HG03575 (cell line): ENCODE results near the gene PLXNB1.
A peak's percentile ranks its signal among the peaks of the same experiment; 100 is the strongest.
"Not testable (repeated sequence)": the region's sequence is repeated elsewhere in the genome, so short reads cannot be mapped to it uniquely, and the experiment has no call there.

Experiments
- ATAC-seq: cut with Tn5 transposase; IDR thresholded peaks from one replicate; pipeline ENCODE4 v1.9.1; 2021; ENCODE audit not compliant: unreplicated experiment, insufficient number of reproducible peaks, low FRiP score; ENCODE audit errors: extremely low read depth

Gene PLXNB1

DNA sequence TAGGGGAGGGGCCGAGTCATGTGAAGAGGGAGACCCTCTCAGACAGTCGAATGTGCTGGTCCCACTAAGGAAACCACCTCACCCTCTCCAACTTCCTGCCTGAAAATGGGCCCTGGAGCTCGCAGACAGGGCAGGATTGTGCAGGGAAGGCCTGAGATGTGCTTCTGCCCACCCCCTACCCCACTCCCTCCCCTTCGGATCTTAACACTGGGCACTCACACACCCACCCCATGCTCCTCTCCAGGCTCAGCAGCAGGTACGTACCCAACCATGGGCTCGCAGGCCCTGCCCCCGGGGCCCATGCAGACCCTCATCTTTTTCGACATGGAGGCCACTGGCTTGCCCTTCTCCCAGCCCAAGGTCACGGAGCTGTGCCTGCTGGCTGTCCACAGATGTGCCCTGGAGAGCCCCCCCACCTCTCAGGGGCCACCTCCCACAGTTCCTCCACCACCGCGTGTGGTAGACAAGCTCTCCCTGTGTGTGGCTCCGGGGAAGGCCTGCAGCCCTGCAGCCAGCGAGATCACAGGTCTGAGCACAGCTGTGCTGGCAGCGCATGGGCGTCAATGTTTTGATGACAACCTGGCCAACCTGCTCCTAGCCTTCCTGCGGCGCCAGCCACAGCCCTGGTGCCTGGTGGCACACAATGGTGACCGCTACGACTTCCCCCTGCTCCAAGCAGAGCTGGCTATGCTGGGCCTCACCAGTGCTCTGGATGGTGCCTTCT, 36.7 kb upstream of the PLXNB1 start:
- ATAC-seq, result no peak

DNA sequence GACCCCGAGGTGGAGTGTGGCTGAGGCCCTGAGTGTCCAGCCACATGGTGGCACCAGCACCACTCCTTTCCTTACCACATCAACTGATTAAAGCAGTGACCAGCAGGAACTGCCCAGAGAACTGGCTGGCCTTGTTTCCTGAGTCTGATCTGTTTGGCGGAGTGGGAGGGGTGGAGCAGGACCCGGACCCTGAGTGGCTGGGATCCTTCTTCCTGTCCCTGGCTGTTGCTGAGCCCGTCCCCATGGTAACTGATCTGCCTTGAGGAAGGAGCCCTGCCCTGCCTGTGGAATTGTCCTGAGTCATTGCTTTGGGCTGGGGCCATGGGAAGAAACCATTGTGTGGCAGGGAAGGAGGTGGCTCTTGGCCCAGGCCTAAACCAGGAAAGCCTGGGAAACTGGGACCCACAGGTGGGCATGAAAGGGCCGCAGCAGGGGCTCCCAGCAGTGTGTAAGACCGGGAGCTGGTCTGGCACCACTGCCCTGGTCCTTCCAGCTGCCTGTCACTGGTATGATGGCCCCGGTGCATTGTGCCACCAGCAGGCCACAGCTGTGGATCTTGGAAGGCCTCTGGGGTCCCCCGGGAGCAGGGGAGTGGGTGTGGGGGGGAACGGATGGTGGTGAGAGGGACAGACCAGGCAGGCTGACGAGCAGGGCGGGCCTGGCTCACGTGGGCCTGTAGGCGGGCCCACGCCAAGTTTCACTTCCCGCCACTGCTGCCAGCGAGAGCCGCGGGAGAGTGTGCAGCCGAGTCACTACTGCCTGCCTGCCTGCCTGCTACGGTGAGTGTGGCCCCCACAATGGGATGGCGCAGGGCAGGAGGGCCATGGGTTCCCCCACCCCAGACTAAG, 35.9 kb upstream of the PLXNB1 start:
- ATAC-seq, result no peak

DNA sequence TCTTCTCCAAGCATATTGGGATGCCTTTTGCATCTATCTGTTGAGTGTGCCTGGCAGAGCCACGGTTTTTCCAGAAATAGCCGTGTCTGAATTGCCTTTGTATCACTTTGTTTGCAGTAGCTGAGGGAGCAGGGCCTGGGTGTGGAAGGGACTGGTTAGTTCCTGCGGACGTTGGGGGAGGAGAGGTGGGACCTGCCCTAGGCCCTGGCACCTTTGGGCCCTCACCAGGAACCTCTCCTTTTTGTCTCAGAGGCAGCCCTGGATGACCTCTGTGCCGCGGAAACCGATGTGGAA, 35.3 kb upstream of the PLXNB1 start:
- ATAC-seq, result no peak

GRCh38 chr3:48464713-48465221, 34.9 kb upstream of the PLXNB1 start:
- no peak for ATAC-seq

DNA sequence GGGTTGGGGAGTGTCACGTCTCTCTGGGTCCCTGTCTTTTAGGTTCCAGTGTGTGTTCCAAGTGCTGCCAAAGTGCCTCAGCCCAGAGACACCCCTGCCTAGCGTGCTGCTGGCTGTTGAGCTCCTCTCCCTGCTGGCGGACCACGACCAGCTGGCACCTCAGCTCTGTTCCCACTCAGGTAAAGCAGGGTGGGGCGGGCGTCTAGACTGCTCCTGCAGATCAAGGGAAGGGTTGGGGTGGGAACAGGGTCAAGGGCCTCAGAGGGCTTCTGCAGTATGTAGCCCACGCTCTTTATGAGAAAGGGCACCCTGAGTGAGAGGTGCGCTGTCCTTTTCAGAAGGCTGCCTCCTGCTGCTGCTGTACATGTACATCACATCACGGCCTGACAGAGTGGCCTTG, 33.8 kb upstream of the PLXNB1 start:
- no peak for ATAC-seq

- not testable (repeated sequence) for ATAC-seq
These were observed 31.9 kb upstream of the PLXNB1 start for GRCh38 chr3:48461767-48462166.

- no peak for ATAC-seq
These were observed 30.6 kb upstream of the PLXNB1 start for GRCh38 chr3:48460517-48460902.

GRCh38 chr3:48459773-48460516, 30.1 kb upstream of the PLXNB1 start:
- no peak for ATAC-seq

DNA sequence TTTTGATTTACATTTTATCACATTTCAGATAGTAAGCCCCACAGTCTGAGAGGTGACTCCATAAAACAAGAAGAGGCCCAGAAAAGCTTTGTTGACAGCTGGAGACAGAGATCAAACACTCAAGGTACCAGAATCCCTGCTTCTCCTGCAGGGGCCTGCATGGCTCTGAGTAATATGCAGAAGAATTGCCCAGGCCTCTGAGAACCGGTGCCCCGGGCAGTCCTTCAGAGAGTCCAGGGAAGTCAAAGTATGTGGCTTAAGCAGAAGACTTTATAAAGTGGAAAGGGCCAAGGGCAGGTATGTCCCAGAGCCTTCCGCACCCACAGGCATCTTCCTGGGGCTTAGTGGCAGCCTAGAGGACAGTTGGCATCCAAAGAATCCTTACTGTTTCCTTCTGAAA, 29.4 kb upstream of the PLXNB1 start:
- ATAC-seq, result no peak

DNA sequence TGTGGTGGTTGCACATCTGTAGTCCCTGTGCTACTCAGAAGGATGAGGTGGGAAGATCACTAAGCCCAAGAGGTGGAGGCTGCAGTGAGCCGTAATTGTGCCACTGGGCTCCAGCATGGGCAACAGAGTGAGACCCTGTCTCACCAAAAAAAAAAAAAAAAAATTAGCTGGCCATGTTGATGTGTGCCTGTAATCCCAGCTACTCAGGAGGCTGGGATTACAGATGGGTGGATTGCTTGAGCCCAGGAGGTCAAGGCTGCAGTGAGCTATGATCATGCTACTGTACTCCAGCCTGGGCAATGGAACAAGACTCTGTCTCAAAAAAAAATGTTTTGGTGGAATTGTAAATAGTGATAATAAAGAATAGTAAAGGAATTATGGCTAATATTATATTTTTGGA, 26.6 kb upstream of the PLXNB1 start:
- ATAC-seq, result no peak

GRCh38 chr3:48451270-48451669, 21.4 kb upstream of the PLXNB1 start:
- ATAC-seq, result no peak

DNA sequence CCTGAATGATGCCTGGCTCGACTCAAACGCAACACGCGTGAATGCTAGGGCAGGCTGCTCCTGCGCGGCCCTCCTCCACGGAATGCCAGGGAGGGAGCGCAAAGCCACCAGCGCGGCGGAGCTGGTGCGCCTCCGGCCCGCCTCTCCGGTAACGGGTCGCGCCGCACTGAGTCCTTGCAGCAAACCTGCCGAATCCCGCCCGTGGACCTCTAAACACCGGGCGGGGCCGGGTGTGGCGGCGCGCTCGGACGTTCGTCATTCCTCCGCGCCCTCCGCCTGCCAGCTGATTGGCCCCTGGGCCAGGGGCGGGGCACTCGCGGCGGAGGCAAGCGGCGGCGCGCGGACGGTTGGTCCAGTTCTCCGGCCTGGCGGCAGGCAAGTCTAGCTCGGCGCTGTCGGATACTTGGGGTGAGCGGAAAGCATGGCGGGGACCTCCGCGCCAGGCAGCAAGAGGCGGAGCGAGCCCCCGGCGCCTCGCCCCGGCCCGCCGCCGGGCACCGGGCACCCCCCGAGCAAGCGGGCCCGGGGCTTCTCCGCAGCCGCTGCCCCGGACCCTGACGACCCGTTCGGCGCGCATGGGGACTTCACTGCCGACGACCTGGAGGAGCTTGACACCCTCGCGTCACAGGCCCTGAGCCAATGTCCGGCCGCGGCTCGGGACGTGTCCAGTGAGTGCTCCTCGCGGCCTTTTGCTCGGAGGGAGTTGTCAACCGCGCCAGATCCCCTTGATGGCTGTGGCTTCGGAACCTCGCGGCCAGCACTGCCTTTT, 16.7 kb upstream of the PLXNB1 start, which contains the start of gene ATRIP:
Gene ATRIP (plus strand): TSS at position 313 of the 769 bp plus-strand sequence. CDS start 109 bp downstream, at position 422.
- no peak for ATAC-seq

DNA sequence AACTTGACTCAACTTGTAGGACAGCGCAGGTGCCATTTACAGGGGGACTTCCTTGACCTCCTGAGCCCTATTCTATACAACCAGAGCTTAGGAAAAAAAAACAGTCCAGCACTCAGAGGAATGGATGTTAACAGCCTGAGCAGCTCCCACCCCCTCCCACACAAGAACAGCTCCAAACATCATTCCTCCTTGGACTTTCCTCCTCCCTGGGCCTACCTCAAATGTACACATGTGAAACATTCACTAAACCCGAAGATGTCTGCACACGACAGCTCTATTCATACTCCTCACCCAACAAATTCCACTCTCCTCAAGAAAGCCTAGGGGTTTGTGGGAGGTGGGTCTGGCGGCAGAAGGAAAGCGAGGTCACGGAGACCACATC, 16.1 kb upstream of the PLXNB1 start:
- ATAC-seq, result no peak

DNA sequence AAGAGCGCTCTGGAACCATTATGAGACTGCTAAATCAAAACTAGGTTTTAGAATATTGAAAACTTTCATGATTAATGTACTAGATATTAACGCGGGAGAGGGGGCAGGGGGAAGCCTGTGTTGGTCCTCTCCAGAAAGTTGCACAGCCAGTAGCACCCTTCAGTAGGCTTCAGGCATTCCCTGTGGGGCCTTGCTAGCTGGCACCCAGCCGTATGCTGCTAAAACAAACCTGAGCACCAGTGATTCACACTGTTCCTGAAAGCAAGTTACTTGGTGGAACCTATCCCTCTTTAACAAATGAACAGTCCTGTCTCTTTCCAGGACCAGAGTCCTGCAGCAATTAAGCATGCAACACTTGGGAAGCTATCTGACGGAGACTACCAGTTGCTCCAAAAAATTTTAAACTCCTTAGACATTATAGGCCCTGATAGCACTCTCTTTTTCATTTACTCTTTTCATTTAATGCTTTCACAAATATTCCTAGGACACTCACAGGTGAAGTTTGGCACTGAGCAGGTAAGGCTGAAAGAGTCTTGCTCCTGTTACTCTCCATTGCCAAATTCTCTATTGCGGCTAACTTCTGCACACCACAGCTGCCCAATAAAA, 15.5 kb upstream of the PLXNB1 start:
- no peak for ATAC-seq

GRCh38 chr3:48441940-48442339, 12.1 kb upstream of the PLXNB1 start:
- no peak for ATAC-seq

- no peak for ATAC-seq
These were observed 10.7 kb upstream of the PLXNB1 start for GRCh38 chr3:48440590-48440958.

DNA sequence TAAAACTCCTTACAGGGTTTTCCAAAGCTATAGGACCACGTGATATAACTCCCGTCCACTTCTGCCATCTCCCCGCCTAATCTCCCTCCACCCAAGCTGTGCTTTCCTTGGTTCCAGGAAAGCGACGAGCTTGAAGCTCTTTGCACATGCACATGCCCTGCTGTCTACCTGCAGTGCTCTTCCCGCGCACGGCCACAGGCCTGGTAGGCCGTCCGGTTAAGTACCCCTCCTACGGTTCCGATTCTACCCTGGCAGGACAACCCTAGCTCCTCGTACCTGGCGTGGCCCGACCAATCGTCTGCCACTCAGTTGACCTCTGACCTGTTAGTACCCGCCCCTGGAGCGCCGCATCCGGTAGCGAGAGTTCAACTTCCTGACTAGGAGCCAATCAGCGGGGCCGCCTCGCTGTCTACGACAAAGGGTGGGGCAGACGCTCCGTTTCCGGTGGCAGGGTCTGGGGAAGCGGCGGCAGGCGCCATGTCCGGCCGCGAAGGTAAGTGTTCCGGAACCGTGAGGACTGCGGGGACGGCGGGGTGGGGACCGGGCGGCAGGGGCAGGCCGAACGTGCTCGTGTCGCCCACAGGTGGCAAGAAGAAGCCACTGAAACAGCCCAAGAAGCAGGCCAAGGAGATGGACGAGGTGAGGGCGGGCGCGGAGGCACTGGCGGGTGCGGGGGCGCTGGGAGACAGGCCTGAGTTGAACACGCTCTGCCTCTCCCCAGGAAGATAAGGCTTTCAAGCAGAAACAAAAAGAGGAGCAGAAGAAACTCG, 10.1 kb upstream of the PLXNB1 start, which contains the start of the genes CCDC51 and TMA7:
Gene CCDC51 (minus strand): TSS at position 300 of the 770 bp plus-strand sequence. CDS start 4,991 bp downstream, outside the sequence.
Gene TMA7 (plus strand): TSS at position 438 of the 770 bp plus-strand sequence. CDS start 40 bp downstream, at position 478.
- ATAC-seq, result peak; percentile 54

DNA sequence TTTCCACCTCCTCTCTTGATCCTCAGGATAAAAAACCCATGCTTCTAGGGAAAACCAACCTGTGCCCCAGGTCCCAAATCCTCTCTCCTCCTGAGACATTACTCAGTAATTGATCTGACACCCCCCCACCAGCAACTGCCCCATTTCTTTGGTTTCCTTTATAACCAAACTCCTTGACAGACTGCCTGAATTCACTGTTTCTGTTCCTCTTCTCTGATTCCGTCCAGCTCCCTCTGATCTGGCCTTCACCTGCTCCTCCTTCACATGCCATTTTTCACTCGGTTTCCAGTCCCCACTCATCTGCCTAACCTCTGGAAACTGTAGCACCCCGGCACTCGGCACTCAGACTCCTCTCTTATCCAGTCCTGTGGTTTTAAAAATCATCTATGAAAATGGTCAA, 7.9 kb upstream of the PLXNB1 start:
- ATAC-seq, result no peak
